Vagina (tissue), 2 donors: ENCODE results near the gene WNT5A. TPM values are rescaled to one million over a fixed set of nuclear protein-coding genes. Genes with fewer than 3 reads are reported as not detected.
A peak's percentile ranks its signal among the peaks of the same experiment; 100 is the strongest.

ENCODE experiments used
- DNase-seq, 2 donors: peaks; one replicate each; pipeline ENCODE4 v3.0.0-alpha.2; 2017; ENCODE audit errors: extremely low spot score in 2 of 2
- H3K27ac ChIP-seq: fragments of 200-600 bp; sonication (generic); one replicate; pipeline ENCODE4 v1.5.1; 2019
- H3K27me3 ChIP-seq: fragments of 200-600 bp; sonication (generic); one replicate; pipeline ENCODE4 v1.5.1; 2019
- H3K36me3 ChIP-seq, 2 donors: fragments of 200-600 bp; sonication (generic); one replicate each; pipeline ENCODE4 v1.5.1; 2017 to 2019
- H3K4me1 ChIP-seq: fragments of 200-600 bp; sonication (generic); one replicate; pipeline ENCODE4 v1.5.1; 2019
- H3K4me3 ChIP-seq, 2 donors: fragments of 200-600 bp; sonication (generic); 1 replicate in 1 of 2; 2 replicates in 1 of 2; pipeline ENCODE4 v1.5.1; 2016 to 2019
- H3K9me3 ChIP-seq: fragments of 200-600 bp; sonication (generic); one replicate; pipeline ENCODE4 v1.5.1; 2019
- CTCF ChIP-seq, 3 experiments: fragments of 450-650 bp in 2 of 3; fragments of 200-600 bp in 1 of 3; sonication (generic) in 1 of 3; IDR thresholded peaks; one replicate each; pipeline ENCODE4 v1.5.1; 2017 to 2019; ENCODE audit warnings: antibody characterized with exemption in 3 of 3, mild to moderate bottlenecking in 2 of 3, moderate library complexity in 2 of 3
- POLR2A ChIP-seq, 2 donors: fragments of 450-650 bp; IDR thresholded peaks; one replicate each; pipeline ENCODE4 v1.6.1; 2017; ENCODE audit warnings: antibody characterized with exemption in 2 of 2, mild to moderate bottlenecking in 2 of 2, moderate library complexity in 2 of 2
- POLR2AphosphoS5 ChIP-seq, 2 donors: sonication (generic); formaldehyde crosslinking; IDR thresholded peaks; one replicate each; pipeline ENCODE4 v1.9.0; 2017; ENCODE audit warnings: antibody characterized with exemption in 2 of 2, mild to moderate bottlenecking in 2 of 2, low read depth in 1 of 2; ENCODE audit not compliant: insufficient read depth in 1 of 2
- intact Hi-C: fragments of 100-400 bp; cut with DNase I; formaldehyde crosslinking; loops from one replicate; pipeline ENCODE4 v1.15.1; 2023
- total RNA-seq: library from RNA; depleted of rRNA; stranded (reverse); fragments of >200 nt; gene quantifications from one replicate; pipeline ENCODE4 v1.2.3, GENCODE V29; 2016

Gene WNT5A
- total RNA-seq, 1 donor from 2014 or later, result 52.3 TPM

DNA sequence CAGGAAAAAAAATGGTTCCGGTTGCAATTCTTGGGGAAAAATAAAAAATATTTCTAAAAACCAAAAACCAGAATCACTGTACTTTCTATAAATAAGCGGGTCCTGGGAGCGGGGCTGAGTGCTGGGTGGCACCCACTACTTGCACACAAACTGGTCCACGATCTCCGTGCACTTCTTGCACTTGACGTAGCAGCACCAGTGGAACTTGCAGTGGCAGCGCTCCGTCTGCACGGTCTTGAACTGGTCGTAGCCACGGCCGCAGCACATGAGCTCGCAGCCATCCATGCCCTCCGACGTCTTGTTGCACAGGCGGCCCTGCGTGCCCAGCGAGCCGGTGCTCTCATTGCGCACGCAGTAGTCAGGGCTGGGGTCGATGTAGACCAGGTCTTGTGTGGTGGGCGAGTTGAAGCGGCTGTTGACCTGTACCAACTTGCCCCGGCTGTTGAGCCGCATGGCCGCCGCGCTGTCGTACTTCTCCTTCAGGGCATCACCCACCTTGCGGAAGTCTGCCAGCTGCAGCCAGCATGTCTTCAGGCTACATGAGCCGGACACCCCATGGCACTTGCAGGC, 17.1 kb downstream of the WNT5A start:
- H3K27ac ChIP-seq, result no peak overlapping the region
- intact Hi-C loops, result no loop called here
- peaks cover 0 to 11% of the 10 kb centered on the region in 2 donors for H3K36me3 ChIP-seq
- DNase-seq, result peak in 1 of 2 donors; percentile 80
- no peak overlapping the region for H3K4me3 ChIP-seq
- no peaks in the 10 kb centered on the region for H3K4me1 ChIP-seq
- no peaks in the 10 kb centered on the region for H3K9me3 ChIP-seq
- no peak for TF ChIP-seq POLR2A (IDR thresholded peaks at IDR 0.05)
- no peak for TF ChIP-seq CTCF (IDR thresholded peaks at IDR 0.05)
- TF ChIP-seq POLR2AphosphoS5 (IDR thresholded peaks at IDR 0.05; ENCODE audit: insufficient read depth in 1 of 2, low read depth in 1 of 2), result no peak
- no peaks in the 10 kb centered on the region for H3K27me3 ChIP-seq

- H3K4me3 ChIP-seq, result no peak overlapping the region
- intact Hi-C loops, result no loop called here
Observed at GRCh38 chr3:55468251-55468650, 18.9 kb downstream of the WNT5A start.

DNA sequence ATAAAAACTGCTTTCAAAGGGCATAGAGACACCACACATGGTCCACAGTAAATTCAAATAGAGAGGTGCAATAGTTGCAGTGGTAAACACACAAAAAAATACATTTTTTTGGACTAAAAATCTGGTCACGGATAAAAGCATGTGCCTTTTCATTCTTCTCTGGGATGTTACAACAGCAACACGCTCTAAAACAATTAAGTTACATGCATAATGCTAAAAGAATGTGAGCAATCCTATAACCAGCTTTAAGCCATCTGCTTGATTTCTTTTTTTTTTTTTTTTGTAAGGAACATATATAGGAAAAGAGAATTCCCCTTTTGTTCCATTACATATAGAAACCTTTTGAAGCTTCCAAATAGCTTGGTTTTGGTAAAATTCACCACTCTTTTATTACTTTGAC, 20.0 kb downstream of the WNT5A start:
- peaks cover 0 to 6% of the 10 kb centered on the region in 2 donors for H3K36me3 ChIP-seq
- no peaks in the 10 kb centered on the region for H3K27me3 ChIP-seq
- TF ChIP-seq CTCF (IDR thresholded peaks at IDR 0.05) (no peak), POLR2AphosphoS5 (IDR thresholded peaks at IDR 0.05; ENCODE audit: insufficient read depth in 1 of 2, low read depth in 1 of 2) (no peak), POLR2A (IDR thresholded peaks at IDR 0.05) (no peak)
- H3K27ac ChIP-seq, result no peak overlapping the region
- no peaks in the 10 kb centered on the region for H3K4me1 ChIP-seq
- H3K9me3 ChIP-seq, result no peaks in the 10 kb centered on the region
- DNase-seq, result no peak
- H3K4me3 ChIP-seq, result no peak overlapping the region
- intact Hi-C loops, result no loop called here

More at GRCh38 chr3:55468251-55468650, 18.9 kb downstream of the WNT5A start:
- Histone ChIP-seq H3K27ac (no peak overlapping the region), H3K27me3 (no peaks in the 10 kb centered on the region), H3K36me3 (peaks cover 0 to 6% of the 10 kb centered on the region in 2 donors), H3K9me3 (no peaks in the 10 kb centered on the region), H3K4me1 (no peaks in the 10 kb centered on the region)
- DNase-seq, result no peak
- TF ChIP-seq POLR2AphosphoS5 (IDR thresholded peaks at IDR 0.05; ENCODE audit: insufficient read depth in 1 of 2, low read depth in 1 of 2), result no peak
- TF ChIP-seq CTCF (IDR thresholded peaks at IDR 0.05), result no peak
- no peak for TF ChIP-seq POLR2A (IDR thresholded peaks at IDR 0.05)

GRCh38 chr3:55466526-55466925, 20.6 kb downstream of the WNT5A start:
- no peaks in the 10 kb centered on the region for H3K27me3 ChIP-seq
- no peaks in the 10 kb centered on the region for H3K4me1 ChIP-seq
- no peaks in the 10 kb centered on the region for H3K9me3 ChIP-seq
- DNase-seq, result no peak
- TF ChIP-seq POLR2AphosphoS5 (IDR thresholded peaks at IDR 0.05; ENCODE audit: insufficient read depth in 1 of 2, low read depth in 1 of 2), result no peak
- no peak for TF ChIP-seq POLR2A (IDR thresholded peaks at IDR 0.05)
- TF ChIP-seq CTCF (IDR thresholded peaks at IDR 0.05), result no peak
- peaks cover 0 to 6% of the 10 kb centered on the region in 2 donors for H3K36me3 ChIP-seq
- no peak overlapping the region for H3K27ac ChIP-seq
- intact Hi-C loops, result no loop called here
- no peak overlapping the region for H3K4me3 ChIP-seq

- Histone ChIP-seq H3K4me1 (no peaks in the 10 kb centered on the region), H3K27me3 (no peaks in the 10 kb centered on the region), H3K27ac (no peak overlapping the region), H3K4me3 (no peak overlapping the region), H3K9me3 (no peaks in the 10 kb centered on the region), H3K36me3 (no peaks in the 10 kb centered on the region)
- TF ChIP-seq CTCF (IDR thresholded peaks at IDR 0.05), result no peak
- TF ChIP-seq POLR2A (IDR thresholded peaks at IDR 0.05), result no peak
- no peak for TF ChIP-seq POLR2AphosphoS5 (IDR thresholded peaks at IDR 0.05; ENCODE audit: insufficient read depth in 1 of 2, low read depth in 1 of 2)
- DNase-seq, result peak; percentile 12 to 37
- intact Hi-C loops, result no loop called here
Observed at GRCh38 chr3:55461896-55462295, 25.2 kb downstream of the WNT5A start.
